Activated T-helper 1 cell treated with anti-CD3 and anti-CD28 coated beads, Interleukin-12 subunit alpha, Interleukin-12 subunit beta, Interleukin-2, Interleukin-4 antibody, amounts not matched to agents 30 ng/mL and 10 ng/mL and 1 ng/mL, durations not matched to agents 14 hours and 24 hours and 36 hours (primary cell): Measurements from ENCODE around the gene CDK5RAP2. TPM values are rescaled to one million over a fixed set of nuclear protein-coding genes. Genes with fewer than 3 reads are reported as not detected.

ENCODE experiments used
- total RNA-seq: library from RNA; stranded (reverse); gene quantifications from 2 replicates; pipeline ENCODE4 v1.2.3, GENCODE V29; 2022

CDK5RAP2 gene
- total RNA-seq, 1 donor from 2014 or later, result 60.3 TPM

Other genes with a start within 250 kb of the CDK5RAP2 start
- gene MEGF9, start 134.3 kb upstream of the CDK5RAP2 start, total RNA-seq, result 5.4 and 5.9 TPM in 2 replicates
- gene FBXW2, start 213.2 kb upstream of the CDK5RAP2 start, total RNA-seq, result 82.2 and 85.0 TPM in 2 replicates